CD4-positive, alpha-beta T cell treated with Interleukin-1 beta for 1 hour (primary cell): ENCODE measurements around the gene SYCP3.

ENCODE experiments used
- DNase-seq, 2 donors: peaks; one replicate each; pipeline ENCODE4 v3.0.0-alpha.2; 2020 to 2022

Gene SYCP3

DNA sequence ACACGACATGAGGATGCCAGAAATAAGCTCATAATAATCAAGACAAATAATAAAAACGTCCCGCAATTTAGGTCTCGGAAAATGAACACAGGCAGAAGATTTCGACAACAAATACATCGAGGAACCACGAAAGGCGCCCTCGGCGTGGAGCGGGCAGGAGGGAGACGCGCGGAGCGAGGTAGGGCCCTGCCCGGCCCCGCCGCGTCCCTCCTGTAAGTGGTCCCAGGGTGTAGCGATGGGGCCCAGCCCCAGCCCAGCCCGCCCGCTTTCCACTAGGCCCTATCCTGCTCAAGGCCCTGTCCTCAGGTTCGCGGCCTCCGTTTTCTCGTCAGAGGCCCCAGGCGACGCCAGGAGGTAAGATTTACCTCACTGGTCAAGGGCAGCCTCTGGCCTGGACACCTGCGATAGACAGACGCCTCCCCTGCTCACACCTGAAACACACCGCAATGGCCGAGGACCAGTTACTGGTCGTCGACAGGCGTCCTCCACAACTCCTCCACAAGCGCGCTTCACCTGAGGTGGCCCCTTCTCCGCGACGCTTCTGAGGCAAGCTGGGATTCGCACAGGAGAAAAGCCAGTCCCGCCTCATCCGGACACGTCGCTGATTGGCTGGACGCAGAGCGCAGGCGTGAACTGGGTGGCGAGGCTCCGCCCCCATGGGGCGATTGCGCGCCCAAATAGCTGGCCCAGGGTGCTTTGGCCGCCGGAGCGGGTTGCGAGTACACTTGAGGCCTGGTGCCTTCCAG, at the start of gene SYCP3:
SYCP3 (minus strand) TSS at position 543 of the 746 bp plus-strand sequence. CDS start 1,527 bp downstream, outside the sequence.
- no peak for DNase-seq

DNA sequence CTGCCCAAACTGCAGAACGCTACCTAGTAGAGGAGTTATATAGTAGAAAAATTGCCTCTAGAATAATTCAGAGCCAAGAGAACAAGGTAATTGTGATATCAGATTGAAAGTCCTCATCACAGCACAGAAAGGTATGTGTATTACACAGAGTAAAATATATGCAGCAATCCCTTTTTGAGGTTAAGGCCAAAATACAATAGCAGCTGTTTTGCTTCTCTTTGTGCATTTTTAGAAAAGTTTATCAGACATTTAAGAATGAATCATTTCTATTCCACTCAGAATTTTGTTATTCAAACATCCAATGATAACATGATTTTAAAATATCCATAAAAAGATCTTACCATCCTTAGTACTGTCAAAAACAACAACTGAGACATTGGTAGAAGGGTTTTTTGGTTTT, 46.4 kb upstream of the SYCP3 start:
- DNase-seq: no peak

DNA sequence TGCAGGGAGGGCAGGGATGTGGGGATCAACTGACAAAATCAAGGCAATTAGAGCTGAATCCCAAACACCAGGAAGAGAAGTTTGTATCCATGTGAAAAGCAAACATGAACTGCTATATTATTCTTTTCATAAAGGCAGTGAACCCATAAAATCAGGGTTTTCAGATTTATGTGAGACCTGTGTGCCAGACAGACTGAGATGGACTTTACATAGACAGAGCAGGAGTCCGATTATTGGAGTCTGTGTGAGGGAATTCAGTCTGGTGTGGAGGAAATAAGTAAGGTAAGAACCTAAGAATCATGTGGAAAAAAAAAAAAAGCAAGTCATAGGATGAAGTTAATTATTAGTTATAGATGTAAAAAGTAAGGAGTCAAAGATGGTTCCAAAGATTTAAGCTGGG, 45.1 kb upstream of the SYCP3 start:
- no peak for DNase-seq

DNA sequence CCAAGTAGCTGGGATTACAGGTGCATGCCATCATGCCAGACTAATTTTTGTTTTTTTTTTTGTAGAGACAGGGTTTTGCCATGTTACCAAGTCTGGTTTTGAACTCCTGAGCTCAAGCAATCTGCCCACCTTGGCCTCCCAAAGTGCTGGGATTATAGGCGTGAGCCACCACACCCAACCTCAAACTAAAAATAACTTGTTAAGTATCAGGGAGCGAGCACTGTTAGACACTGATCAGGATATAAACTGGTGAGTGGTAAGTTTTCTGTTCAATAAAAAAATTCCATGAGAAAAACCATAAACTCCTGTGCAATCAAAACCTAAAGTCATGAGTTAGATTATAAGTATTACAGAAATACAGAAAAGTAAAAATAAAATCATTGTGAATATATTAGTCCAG, 44.6 kb upstream of the SYCP3 start:
- DNase-seq: no peak

DNA sequence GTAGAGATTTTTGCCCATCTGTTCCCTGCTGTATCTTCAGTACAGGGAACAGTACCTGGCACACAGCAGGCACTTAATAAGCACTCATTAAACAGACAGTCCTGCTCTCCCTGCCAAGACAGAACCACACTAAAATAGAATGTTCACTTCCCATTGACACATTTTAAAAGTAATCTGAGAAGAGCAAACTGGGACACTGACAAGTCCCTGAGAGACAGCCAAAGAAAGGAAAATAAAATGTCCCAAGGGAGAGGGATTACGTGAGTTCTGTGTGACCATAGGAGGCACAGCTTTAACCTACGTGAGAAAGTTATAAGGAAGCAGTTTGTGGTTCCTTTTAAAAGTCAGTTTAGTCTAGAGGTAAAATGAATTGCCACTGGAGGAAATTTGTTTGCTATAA, 43.9 kb upstream of the SYCP3 start:
- no peak for DNase-seq

DNA sequence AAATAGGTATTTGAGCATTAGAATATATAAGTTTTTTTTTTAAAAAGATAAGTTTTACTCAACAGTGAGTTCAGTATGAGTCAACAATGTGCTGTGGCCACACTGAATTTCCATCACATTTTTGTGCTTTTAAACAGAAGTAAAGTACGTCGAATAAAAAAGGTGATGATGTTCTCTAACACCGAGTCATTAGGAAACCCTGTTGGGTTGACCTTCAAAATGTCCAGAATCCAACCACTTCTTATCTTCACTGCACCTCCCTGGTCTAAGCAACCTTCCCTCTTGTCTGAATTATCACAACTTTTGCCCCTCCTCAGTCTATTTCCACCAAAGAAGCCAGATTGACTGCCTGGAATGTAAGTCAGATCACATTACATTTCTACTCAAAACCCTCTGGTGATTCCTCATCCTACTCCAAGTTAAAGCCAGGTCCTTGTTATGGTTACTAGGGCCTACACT, 43.0 kb upstream of the SYCP3 start:
- no peak for DNase-seq

DNA sequence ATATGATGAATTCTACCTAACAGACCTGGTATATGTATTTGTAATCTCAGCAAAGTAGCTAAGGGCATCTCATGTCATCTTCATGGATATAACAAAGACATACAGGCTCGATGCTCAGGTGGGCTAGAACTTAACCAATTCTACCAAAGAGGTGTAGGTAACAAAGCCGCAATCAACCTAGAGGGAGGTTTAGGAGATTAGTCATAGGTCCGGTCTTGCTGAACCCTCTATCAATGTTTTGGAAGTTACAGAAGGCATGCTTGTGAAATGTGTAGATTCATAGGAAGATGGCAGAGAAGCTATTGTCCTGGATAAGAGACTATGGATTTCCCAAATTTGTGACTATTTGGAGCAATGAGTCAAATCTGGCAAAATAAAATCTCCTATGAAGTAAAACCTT, 42.6 kb upstream of the SYCP3 start:
- no peak for DNase-seq

DNA sequence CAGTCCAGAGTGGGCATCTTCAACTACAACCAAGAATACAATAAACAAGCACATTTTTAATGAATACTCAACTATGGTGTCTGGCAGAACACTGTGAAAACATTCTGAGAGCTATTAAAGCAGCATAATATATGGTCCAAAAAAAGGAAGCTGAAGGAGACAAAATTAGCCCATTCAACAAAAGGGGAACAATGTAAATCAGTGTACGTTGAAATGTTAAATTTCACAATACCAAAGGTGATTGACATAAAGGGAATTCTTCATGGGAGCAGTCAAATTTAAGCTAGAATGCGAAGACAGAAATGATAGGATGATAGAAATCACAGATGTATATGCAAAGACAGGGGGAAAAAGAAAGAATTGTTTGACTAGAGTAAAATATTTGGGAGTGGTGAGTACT, 41.3 kb upstream of the SYCP3 start:
- no peak for DNase-seq

DNA sequence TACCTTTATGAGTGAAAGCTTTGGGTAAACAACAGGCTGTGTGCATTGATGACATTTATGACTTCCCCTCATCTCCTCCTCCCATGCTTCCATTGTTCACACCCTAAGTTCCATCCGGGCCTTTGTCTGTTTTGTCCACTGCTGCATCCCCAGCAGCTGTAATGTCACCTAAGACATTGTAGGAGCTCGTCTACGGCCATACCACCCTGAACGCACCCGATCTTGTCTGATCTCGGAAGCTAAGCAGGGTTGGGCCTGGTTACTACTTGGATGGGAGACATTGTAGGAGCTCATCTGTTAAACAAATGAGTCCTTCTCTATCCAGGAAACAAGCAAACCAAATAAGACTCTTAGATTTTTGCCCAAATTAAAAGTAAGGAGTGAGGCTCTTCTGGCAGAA, 40.4 kb upstream of the SYCP3 start:
- no peak for DNase-seq

DNA sequence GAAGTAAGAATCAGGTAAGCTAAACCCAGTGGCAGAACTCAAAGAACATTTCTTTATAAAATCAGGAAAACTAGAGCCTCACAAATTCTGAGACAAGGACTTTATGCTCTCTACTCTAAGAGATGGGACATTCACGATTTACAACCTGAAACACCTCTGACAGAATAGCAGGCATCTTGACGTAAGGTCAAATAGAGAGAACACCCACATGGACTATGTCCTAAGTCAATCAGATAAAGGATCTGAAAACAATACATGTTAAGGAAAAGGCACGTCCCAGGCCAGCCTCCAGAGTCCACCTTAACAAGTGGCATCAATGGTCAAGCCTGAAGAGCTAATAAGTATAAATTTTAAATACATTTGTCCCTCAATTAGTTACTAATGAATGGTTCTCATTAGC, 39.9 kb upstream of the SYCP3 start:
- DNase-seq: no peak

DNA sequence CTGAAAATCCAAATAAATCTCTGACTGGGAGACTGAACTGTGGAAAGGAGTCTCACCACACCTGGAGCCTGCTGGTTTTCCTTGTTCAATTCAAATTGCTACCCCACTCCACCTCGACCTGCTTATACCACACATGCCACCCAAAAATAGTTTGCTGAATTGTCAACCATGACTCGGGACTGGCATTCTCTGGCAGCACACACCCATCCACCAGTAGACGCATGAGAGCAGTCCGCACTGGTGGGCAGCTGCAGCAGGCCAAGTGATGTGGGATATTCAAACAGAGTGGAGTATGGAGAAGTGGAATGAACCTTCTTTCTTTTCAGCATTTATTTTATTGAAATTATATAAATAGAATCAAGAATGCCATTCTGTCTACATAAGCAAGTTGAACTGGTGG, 38.7 kb upstream of the SYCP3 start:
- DNase-seq: no peak

DNA sequence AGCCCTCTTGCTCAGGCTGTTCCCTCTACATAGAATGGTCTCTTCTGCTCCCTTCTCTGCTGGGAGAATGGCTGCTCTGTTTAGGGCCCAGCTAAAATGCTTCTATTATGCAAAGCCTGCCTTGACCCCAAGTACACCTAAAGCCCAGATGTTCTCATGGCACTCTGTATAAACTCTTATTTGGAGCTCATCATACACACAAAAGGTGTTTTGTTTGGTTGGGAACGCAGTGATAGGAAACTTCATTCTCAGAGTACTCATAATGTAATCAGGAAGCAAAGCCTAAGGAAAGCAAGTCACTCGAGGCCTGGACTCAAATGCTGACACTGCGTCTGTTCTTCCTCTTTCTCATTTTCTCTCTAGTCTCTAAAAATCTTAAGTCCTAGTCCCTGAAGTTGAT, 38.2 kb upstream of the SYCP3 start:
- DNase-seq: no peak

DNA sequence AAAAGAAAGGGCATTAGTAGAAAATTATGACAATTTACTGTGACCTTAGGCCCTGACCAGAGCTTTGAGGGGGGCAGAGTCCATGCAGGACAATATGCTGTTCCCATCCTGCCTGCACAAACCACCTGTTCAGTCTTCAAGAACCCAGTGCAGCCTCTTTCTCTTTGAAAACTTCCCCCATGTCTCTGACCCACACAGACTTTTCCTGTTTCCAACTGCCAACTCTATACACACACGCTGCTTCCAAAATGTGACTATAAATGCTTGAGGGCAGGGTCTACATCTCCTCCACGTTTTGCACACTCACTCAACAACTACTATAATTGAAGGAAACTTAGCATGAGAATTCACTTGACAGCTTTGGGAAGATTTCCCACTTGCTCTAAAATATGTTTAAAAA, 36.6 kb upstream of the SYCP3 start:
- DNase-seq: no peak

DNA sequence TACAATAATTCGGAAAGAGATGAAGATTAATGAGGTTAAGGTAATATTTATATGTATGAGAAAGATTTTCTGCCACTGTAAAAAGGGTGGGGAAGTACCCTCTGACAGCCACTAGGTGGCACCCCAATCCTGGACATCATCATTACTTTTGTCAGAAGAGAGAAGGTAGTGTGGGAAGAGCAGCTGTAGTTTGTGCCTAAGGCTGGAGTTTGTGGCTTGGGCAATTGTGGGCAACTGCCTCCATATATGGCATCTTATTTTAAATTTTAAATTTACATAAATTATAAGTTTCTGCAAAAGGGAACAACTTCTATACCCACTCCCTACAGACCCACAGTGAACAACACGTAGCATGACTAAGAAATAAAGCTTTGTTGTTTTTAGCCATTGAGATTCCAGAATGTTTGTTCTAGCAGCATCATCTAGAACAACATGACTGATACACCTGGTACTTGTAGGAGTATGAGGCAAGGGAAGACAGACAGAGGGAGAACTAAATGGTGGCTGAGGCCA, 34.4 kb upstream of the SYCP3 start:
- peak; percentile 71 to 78 for DNase-seq

DNA sequence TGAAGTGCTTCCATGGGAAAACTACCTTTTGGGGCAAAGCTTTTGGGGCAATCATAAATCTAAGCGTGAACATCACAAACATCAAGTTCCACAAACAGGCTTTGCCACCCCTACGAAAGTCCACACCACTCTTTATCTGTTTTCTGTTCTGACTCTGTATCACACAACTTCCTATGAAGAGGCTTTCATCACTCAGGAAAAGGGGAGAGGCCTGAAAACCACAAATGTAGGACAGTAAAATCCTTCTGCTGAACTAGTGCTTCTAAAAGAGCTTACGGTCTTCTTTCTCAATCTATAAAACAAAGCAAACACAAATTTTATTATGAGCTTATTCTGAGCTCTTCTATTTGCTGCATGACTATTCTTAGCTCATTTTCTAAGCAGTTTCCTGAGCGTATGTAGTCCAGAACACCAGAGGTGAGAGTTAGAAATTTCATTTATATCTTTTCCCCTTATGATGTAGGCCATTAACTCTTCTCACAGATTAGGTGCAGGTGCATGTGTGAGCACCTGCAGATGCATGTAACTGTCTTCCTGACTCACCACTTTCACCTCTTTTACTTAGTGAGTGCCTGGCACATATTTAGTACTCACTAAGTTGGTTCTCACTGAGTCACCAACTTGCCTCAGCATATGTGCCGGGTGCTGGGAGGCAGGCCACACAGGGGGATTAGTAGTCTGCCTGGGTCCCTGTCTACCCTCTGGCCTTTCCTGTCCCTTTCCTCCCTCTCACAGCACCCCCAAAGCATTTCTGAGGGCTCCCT, 32.9 kb upstream of the SYCP3 start:
- DNase-seq: no peak

DNA sequence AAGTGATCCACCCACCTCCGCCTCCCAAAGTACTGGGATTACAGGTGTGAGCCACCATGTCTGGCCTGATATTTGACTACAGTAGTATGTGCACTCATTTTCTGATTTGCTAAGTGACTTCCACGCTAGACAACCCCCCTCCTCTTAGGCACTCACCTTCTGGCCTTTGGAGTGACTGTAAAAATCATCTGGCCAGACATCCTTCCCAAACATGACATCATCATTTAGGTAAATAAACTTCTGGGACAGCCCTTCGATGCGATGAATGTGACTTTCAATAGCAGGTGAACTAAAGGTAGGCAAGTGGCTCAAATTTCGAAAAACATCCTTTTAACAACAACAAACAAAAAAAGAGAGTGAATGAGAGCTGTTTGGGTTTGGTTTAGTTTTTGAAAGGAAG, 30.6 kb upstream of the SYCP3 start:
- no peak for DNase-seq

DNA sequence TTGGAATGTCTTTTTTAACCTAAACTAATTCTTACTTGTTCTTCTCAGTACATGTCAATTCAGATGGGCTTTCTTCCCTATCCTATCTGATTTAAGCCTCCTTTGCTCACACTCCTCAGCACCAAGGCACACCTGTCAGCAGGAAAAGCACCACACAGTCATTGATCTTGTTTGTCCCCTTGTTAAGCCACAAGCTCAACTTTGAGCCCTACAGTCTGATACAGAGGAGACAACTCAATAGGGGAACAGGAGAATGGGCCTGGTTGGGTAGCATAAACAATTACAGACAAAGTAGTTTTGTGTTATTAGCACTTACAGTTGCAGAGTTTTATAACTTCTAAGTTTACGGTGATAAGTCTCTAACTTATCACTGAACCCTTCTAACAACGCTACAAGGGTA, 29.5 kb upstream of the SYCP3 start:
- no peak for DNase-seq

DNA sequence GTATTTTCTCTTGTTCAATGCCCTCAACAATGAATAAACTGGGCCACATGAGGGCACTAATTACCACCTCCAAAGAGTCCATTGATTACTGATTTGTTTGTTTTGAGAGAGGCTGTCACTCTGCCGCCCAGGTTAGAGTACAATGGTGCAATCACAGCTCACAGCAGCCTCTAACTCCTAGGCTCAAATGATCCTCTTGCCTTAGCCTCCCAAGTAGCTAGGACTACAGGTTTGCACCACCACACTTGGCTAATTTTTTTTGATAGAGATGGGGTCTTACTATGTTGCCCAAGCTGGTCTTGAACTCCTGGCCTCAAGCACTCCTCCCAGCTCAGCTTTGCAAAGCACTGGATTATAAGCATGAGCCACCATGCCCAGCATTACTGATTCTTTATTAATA, 28.3 kb upstream of the SYCP3 start:
- no peak for DNase-seq

DNA sequence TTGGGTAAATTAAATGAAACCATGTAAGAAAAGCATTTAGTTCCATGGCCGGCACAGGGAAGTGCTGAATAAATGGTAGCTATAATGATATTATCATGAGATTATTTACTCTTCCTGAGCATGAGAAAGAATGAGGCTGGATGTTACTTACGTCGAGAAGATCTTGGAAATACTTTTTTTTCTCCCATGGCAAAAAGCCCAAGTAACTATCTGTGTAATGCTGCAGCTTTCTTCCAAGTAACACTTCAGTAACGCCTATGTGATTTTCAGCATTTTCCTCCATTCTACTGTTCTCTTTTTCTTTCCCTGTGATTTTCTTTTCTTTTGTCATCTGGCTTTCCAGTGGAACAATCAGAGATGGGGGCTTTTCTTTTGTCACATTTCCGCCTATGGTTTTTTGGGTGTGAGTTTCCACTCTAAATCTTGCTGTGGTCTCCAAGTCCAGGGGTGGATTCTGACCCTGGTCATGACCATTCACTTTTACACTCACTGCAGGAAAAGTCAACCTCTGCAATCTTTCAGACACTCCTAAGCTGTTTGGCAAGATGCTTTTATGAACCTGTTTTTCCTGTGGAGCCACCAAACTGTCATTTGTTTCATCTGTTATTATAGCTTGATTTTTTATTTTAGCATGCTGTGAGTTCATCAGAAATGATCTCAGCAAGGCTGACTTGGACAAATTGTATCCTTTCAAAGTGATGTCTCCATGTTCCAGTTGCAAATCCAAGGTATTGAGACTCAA, 25.0 kb upstream of the SYCP3 start:
- DNase-seq: no peak

DNA sequence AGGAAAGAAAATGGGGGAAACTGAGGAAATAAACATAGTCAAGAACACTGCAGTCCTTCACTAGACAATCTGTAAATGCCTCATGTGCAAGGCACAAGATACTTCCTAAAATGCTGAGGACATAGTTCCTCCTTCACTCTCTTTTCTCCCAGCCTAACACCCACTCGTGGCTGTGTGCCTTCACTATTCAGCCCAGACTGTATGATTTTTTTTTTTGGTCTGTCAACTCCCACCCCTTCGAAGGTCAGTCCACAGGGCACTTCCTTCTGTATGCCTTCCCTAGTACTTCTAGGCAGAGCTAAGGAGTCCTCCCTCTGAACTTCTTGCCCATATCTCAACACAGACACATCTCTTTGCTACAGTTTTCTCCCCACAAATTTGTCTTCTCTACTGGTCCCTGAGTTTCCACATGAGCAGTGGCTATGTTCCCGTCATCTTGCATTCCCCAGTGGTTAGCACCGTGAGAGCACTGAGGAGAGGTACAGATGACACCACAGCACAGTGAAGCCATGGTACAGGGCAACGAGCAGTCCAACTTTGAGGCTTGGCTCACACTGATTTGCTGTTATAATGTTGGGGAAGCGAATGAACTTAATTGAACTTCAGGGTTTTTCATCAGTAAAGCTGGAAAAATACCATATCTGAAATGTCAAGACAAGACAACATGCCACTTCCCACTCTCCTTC, 24.1 kb upstream of the SYCP3 start:
- DNase-seq: no peak

DNA sequence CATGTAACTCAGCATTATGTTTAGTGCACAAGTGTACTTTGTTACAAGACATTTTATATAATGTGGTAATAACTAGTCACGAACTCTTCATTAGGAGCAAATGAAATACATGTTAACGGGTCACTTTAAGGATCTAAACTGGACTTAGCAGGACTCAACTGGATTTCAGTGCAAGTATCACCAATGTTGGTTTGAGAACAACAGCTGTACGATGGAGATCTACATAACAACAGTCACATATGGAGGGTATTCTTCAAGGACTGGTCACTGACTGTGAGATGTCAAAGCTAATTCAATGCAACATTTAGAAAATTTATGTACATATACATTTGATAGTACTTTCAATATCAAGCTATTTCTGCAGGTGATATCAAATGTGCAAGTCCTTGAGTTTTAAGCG, 22.5 kb upstream of the SYCP3 start:
- no peak for DNase-seq

DNA sequence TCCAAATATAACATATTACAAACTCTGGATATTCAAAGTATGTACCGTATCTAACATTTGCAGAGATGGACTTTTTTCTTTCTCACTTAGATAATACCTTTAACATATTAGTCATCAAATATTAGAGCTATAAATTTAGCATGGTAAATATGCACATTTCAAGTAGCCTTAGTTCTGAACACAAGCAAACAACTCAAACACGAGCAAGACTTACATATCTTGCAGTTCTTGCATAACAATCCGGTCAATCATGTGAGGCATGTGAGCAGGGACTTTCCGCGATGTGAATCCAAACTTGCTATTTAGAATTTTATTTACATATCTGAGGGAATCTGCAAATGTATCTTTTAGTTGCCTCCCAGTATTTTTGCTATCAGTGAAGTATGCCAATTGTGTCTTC, 22.1 kb upstream of the SYCP3 start:
- DNase-seq: no peak
